Measurements from ENCODE around the gene MINDY4. TPM values are rescaled to one million over a fixed set of nuclear protein-coding genes. Genes with fewer than 3 reads are reported as not detected.

The MINDY4 gene
- total RNA-seq, 1 donor from 2014 or later: 4.4 TPM

GRCh38 chr7:30907527-30908267 lies 136.5 kb downstream of the MINDY4 start:
- Mint-ChIP-seq H3K36me3 (ENCODE audit: unreplicated experiment) (no peaks in the 10 kb centered on the region), H3K27ac (ENCODE audit: unreplicated experiment) (no peak overlapping the region), H3K9me3 (ENCODE audit: unreplicated experiment) (no peaks in the 10 kb centered on the region), H3K4me1 (ENCODE audit: unreplicated experiment) (peaks cover 28% of the 10 kb centered on the region), H3K27me3 (ENCODE audit: unreplicated experiment) (no peaks in the 10 kb centered on the region), H3K4me3 (ENCODE audit: unreplicated experiment) (no peak overlapping the region)
- TF ChIP-seq CTCF (IDR thresholded peaks at IDR 0.05): no peak
- DNase-seq (ENCODE audit: extremely low spot score, unreplicated experiment): no peak

GRCh38 chr7:30908681-30909080 lies 137.5 kb downstream of the MINDY4 start:
- no peak for TF ChIP-seq CTCF (IDR thresholded peaks at IDR 0.05)
- Mint-ChIP-seq H3K4me3 (ENCODE audit: unreplicated experiment) (no peak overlapping the region), H3K9me3 (ENCODE audit: unreplicated experiment) (no peaks in the 10 kb centered on the region), H3K27me3 (ENCODE audit: unreplicated experiment) (no peaks in the 10 kb centered on the region), H3K27ac (ENCODE audit: unreplicated experiment) (no peak overlapping the region), H3K36me3 (ENCODE audit: unreplicated experiment) (no peaks in the 10 kb centered on the region), H3K4me1 (ENCODE audit: unreplicated experiment) (peaks cover 37% of the 10 kb centered on the region)
- DNase-seq (ENCODE audit: extremely low spot score, unreplicated experiment): no peak

GRCh38 chr7:30909431-30909830 lies 138.2 kb downstream of the MINDY4 start:
- no peaks in the 10 kb centered on the region for H3K27me3 Mint-ChIP-seq (ENCODE audit: unreplicated experiment)
- TF ChIP-seq CTCF (IDR thresholded peaks at IDR 0.05): no peak
- no peak for DNase-seq (ENCODE audit: extremely low spot score, unreplicated experiment)
- no peak overlapping the region for H3K4me3 Mint-ChIP-seq (ENCODE audit: unreplicated experiment)
- peaks cover 39% of the 10 kb centered on the region for H3K4me1 Mint-ChIP-seq (ENCODE audit: unreplicated experiment)
- H3K27ac Mint-ChIP-seq (ENCODE audit: unreplicated experiment): no peak overlapping the region
- no peaks in the 10 kb centered on the region for H3K36me3 Mint-ChIP-seq (ENCODE audit: unreplicated experiment)
- H3K9me3 Mint-ChIP-seq (ENCODE audit: unreplicated experiment): no peaks in the 10 kb centered on the region

- no peak overlapping the region for H3K4me3 Mint-ChIP-seq (ENCODE audit: unreplicated experiment)
- DNase-seq (ENCODE audit: extremely low spot score, unreplicated experiment): no peak
- H3K9me3 Mint-ChIP-seq (ENCODE audit: unreplicated experiment): no peaks in the 10 kb centered on the region
- no peaks in the 10 kb centered on the region for H3K27me3 Mint-ChIP-seq (ENCODE audit: unreplicated experiment)
- peaks cover 43% of the 10 kb centered on the region for H3K4me1 Mint-ChIP-seq (ENCODE audit: unreplicated experiment)
- H3K27ac Mint-ChIP-seq (ENCODE audit: unreplicated experiment): no peak overlapping the region
- no peaks in the 10 kb centered on the region for H3K36me3 Mint-ChIP-seq (ENCODE audit: unreplicated experiment)
- TF ChIP-seq CTCF (IDR thresholded peaks at IDR 0.05): no peak
Measured at GRCh38 chr7:30910411-30911073, 139.3 kb downstream of the MINDY4 start.

- no peak for DNase-seq (ENCODE audit: extremely low spot score, unreplicated experiment)
- Mint-ChIP-seq H3K36me3 (ENCODE audit: unreplicated experiment) (no peaks in the 10 kb centered on the region), H3K4me3 (ENCODE audit: unreplicated experiment) (no peak overlapping the region), H3K4me1 (ENCODE audit: unreplicated experiment) (peaks cover 39% of the 10 kb centered on the region), H3K9me3 (ENCODE audit: unreplicated experiment) (no peaks in the 10 kb centered on the region), H3K27ac (ENCODE audit: unreplicated experiment) (no peak overlapping the region), H3K27me3 (ENCODE audit: unreplicated experiment) (no peaks in the 10 kb centered on the region)
- no peak for TF ChIP-seq CTCF (IDR thresholded peaks at IDR 0.05)
Measured at GRCh38 chr7:30911133-30911532, 139.9 kb downstream of the MINDY4 start.

Data from osteocyte (in vitro differentiated cells).